ENCODE measurements around the gene ESRP2. TPM values are rescaled to one million over a fixed set of nuclear protein-coding genes. Genes with fewer than 3 reads are reported as not detected.

Gene ESRP2
- total RNA-seq, 4 donors from 2014 or later = 0.17 to 1.1 (median 0.27) TPM

- TF ChIP-seq, protein P1, sequence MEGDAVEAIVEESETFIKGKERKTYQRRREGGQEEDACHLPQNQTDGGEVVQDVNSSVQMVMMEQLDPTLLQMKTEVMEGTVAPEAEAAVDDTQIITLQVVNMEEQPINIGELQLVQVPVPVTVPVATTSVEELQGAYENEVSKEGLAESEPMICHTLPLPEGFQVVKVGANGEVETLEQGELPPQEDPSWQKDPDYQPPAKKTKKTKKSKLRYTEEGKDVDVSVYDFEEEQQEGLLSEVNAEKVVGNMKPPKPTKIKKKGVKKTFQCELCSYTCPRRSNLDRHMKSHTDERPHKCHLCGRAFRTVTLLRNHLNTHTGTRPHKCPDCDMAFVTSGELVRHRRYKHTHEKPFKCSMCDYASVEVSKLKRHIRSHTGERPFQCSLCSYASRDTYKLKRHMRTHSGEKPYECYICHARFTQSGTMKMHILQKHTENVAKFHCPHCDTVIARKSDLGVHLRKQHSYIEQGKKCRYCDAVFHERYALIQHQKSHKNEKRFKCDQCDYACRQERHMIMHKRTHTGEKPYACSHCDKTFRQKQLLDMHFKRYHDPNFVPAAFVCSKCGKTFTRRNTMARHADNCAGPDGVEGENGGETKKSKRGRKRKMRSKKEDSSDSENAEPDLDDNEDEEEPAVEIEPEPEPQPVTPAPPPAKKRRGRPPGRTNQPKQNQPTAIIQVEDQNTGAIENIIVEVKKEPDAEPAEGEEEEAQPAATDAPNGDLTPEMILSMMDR (IDR thresholded peaks at IDR 0.05; ENCODE audit: low read depth) = no peak
Observed at GRCh38 chr16:68231384-68232136, 4.4 kb downstream of the ESRP2 start.

DNA sequence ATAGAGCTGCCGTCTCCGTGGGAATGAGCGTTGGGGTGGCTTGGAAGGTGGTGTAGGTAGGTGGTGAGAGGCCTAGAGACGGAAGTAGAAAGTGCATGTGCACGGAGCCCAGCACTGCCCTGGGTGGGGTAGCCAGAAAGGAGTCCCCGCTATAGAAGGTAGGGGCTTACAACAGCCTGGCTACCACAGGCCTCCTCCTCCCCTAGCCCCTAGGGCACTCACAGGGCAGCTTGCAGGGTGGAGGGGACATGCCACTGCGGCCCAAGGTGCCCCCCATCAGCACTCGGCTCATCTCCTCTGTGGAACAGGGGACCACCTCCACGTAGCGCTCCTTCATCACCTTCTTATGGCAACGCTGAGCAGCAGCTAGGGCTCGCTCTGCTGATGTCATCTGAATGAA is 5.0 kb downstream of the ESRP2 start:
- TF ChIP-seq, protein P1 (IDR thresholded peaks at IDR 0.05; ENCODE audit: low read depth) = no peak

DNA sequence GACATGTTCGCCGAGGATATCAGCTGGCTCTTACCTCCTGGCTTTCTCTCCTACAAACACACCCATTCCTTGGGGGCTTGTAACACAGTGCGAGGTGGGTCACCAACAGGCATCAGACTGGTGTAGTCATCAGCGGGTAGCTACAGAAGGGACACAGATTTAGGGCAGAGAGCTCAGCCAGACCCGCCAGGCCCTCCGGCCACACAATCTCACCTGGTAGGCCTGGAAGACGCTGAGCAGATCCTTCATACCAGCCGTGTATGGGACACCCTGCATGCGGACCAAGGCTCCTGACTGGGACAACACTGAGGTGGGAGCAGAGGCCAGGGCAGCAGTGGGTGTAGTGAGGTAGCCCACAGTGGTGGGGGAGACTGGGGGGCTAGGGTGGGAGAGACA is 5.8 kb downstream of the ESRP2 start:
- TF ChIP-seq, protein P1 (IDR thresholded peaks at IDR 0.05; ENCODE audit: low read depth) = no peak

GRCh38 chr16:68229431-68230175 is 6.3 kb downstream of the ESRP2 start:
- TF ChIP-seq, protein P1 (IDR thresholded peaks at IDR 0.05; ENCODE audit: low read depth) = no peak

GRCh38 chr16:68228652-68229051 is 7.3 kb downstream of the ESRP2 start:
- TF ChIP-seq, protein P1 (IDR thresholded peaks at IDR 0.05; ENCODE audit: low read depth) = no peak

DNA sequence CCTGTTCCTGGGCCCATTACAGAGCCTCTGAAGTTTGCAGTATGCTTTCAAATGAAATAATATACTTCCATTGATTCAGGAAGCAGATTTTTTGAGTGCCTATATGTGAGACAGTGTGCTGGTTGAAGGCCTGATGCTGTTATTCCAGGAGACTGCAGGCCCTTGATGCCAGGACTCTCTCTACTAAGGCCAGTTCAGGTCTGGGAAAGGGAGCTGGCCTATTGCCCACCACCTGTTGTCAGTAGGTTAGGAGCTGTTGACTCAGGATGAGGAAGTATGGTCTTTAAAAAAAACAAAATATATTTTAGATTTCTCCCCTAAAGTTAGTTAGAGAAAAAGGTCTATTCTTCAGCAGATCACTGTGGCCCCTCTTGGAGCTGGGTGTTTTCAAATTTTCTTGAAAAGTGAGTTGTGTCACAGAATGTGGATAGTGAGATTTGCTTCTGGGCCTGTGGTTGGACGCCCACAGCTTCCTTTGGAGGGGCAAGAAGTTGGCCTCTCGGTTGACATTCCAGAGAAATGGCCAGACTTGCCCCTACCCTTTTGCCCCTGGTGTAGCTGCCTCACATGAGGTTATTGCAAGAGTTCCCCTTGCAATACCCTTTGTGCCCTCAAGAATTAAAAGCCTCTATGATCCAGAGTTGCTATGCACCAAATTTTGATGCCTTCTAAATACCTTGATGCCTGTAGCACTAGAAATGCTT is 7.9 kb downstream of the ESRP2 start:
- TF ChIP-seq, protein P1 (IDR thresholded peaks at IDR 0.05; ENCODE audit: low read depth) = no peak

Measured in subcutaneous adipose tissue (tissue), 4 donors.